Nephron progenitor cell (in vitro differentiated cells): ENCODE results near the gene PDE4D.

Experiments
- DNase-seq: peaks from one replicate; pipeline ENCODE4 v3.0.0; 2021
- H3K27ac Mint-ChIP-seq: 2 replicates; pipeline ENCODE4 v1.8.0; 2021; ENCODE audit warnings: mild to moderate bottlenecking, moderate library complexity, mixed read lengths
- H3K27me3 Mint-ChIP-seq: 2 replicates; pipeline ENCODE4 v1.8.0; 2021; ENCODE audit warnings: mild to moderate bottlenecking, low read depth, mixed read lengths; ENCODE audit not compliant: poor library complexity
- H3K36me3 Mint-ChIP-seq: 2 replicates; pipeline ENCODE4 v1.8.0; 2021; ENCODE audit warnings: low read depth, mixed read lengths
- H3K4me1 Mint-ChIP-seq: 2 replicates; pipeline ENCODE4 v1.8.0; 2021; ENCODE audit warnings: mixed read lengths
- H3K4me3 Mint-ChIP-seq: 2 replicates; pipeline ENCODE4 v1.8.0; 2021; ENCODE audit warnings: mild to moderate bottlenecking, moderate library complexity, mixed read lengths
- H3K9me3 Mint-ChIP-seq: 2 replicates; pipeline ENCODE4 v1.8.0; 2021; ENCODE audit warnings: mild to moderate bottlenecking, moderate library complexity, mixed read lengths
- CTCF ChIP-seq: fragments of 200-600 bp; sonication (generic); IDR thresholded peaks from 2 replicates; pipeline ENCODE4 v1.5.0; 2021; ENCODE audit warnings: antibody characterized with exemption

PDE4D gene

GRCh38 chr5:59542306-59542705, 351.2 kb downstream of the PDE4D start:
- Mint-ChIP-seq H3K36me3 (no peaks in the 10 kb centered on the region), H3K4me1 (peaks cover 19% of the 10 kb centered on the region), H3K4me3 (no peak overlapping the region), H3K27ac (no peak overlapping the region), H3K9me3 (no peaks in the 10 kb centered on the region), H3K27me3 (peaks cover 6% of the 10 kb centered on the region)
- DNase-seq = no peak
- no peak for TF ChIP-seq CTCF

GRCh38 chr5:59540366-59540765, 353.2 kb downstream of the PDE4D start:
- peaks cover 19% of the 10 kb centered on the region for H3K4me1 Mint-ChIP-seq
- H3K27ac Mint-ChIP-seq = no peak overlapping the region
- no peak overlapping the region for H3K4me3 Mint-ChIP-seq
- no peaks in the 10 kb centered on the region for H3K36me3 Mint-ChIP-seq
- TF ChIP-seq CTCF = no peak
- H3K27me3 Mint-ChIP-seq = peaks cover 6% of the 10 kb centered on the region
- no peaks in the 10 kb centered on the region for H3K9me3 Mint-ChIP-seq
- DNase-seq = no peak

- no peak overlapping the region for H3K27ac Mint-ChIP-seq
- no peak for DNase-seq
- no peak overlapping the region for H3K4me3 Mint-ChIP-seq
- H3K4me1 Mint-ChIP-seq = peaks cover 12% of the 10 kb centered on the region
- peaks cover 6% of the 10 kb centered on the region for H3K27me3 Mint-ChIP-seq
- H3K9me3 Mint-ChIP-seq = no peaks in the 10 kb centered on the region
- no peaks in the 10 kb centered on the region for H3K36me3 Mint-ChIP-seq
- TF ChIP-seq CTCF = no peak
Observed at GRCh38 chr5:59538750-59539121, 354.8 kb downstream of the PDE4D start.

- Mint-ChIP-seq H3K4me3 (no peak overlapping the region), H3K27ac (no peak overlapping the region), H3K27me3 (peaks cover 6% of the 10 kb centered on the region), H3K9me3 (no peaks in the 10 kb centered on the region), H3K4me1 (peaks cover 6% of the 10 kb centered on the region), H3K36me3 (no peaks in the 10 kb centered on the region)
- DNase-seq = no peak
- no peak for TF ChIP-seq CTCF
Observed at GRCh38 chr5:59537961-59538749, 355.4 kb downstream of the PDE4D start.

- Mint-ChIP-seq H3K4me3 (no peak overlapping the region), H3K9me3 (no peaks in the 10 kb centered on the region), H3K4me1 (no peaks in the 10 kb centered on the region), H3K27ac (no peak overlapping the region), H3K36me3 (no peaks in the 10 kb centered on the region), H3K27me3 (peaks cover 2% of the 10 kb centered on the region)
- DNase-seq = no peak
- no peak for TF ChIP-seq CTCF
Observed at GRCh38 chr5:59536875-59537274, 356.7 kb downstream of the PDE4D start.

GRCh38 chr5:59535561-59535960, 358.0 kb downstream of the PDE4D start:
- Mint-ChIP-seq H3K36me3 (no peaks in the 10 kb centered on the region), H3K27me3 (no peaks in the 10 kb centered on the region)
- DNase-seq = no peak

More at GRCh38 chr5:59535561-59535960, 358.0 kb downstream of the PDE4D start:
- TF ChIP-seq CTCF = no peak
- H3K27ac Mint-ChIP-seq = no peak overlapping the region
- no peaks in the 10 kb centered on the region for H3K4me1 Mint-ChIP-seq
- no peak overlapping the region for H3K4me3 Mint-ChIP-seq
- no peaks in the 10 kb centered on the region for H3K9me3 Mint-ChIP-seq
